Activated CD8-positive, alpha-beta memory T cell treated with anti-CD3 and anti-CD28 coated beads, Interleukin-2, amount 50 U/mL, for 24 hours (primary cell): ENCODE measurements around the gene CEP72.
"Not testable (repeated sequence)": the region's sequence is repeated elsewhere in the genome, so short reads cannot be mapped to it uniquely, and the experiment has no call there.

Experiments used
- DNase-seq: peaks from one replicate; pipeline ENCODE4 v3.0.0-alpha.2; 2020; ENCODE audit errors: extremely low read depth

The CEP72 gene

DNA sequence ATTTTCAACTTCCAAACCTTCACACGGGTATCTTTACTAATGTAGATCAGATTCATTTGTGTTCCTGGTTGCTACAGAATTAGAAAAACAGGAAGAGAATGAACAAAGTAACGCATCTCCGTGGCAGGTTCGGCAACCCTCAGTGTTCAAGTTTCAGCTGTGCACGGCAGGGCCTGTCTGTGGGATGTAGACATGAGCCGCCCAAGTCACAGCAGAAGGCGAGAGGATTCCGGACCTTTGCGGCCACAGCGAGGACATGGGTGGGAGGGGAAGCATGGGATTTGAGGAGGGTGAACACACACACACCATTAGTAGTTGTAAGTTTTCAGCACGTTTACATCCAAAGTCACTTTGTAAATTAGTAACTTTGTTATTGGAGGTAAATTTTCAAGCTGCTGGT, 31.7 kb upstream of the CEP72 start:
- DNase-seq: no peak

DNA sequence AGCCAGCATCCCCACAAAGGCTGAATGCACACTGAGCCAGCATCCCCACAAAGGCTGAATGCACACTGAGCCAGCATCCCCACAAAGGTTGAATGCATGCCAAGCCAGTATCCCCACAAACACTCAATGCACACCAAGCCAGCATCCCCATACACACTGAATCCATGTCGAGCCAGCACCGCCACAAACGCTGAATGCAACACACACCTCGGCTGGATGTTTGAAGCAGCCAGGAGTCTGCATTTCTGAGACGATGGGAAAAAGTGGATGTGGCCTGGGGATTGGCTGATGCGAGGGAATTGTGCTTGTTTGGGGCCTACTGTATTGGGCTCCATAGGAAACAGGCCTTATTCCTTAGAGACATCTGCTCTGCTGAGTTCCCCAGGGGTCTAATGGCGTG, 30.9 kb upstream of the CEP72 start:
- no peak for DNase-seq

DNA sequence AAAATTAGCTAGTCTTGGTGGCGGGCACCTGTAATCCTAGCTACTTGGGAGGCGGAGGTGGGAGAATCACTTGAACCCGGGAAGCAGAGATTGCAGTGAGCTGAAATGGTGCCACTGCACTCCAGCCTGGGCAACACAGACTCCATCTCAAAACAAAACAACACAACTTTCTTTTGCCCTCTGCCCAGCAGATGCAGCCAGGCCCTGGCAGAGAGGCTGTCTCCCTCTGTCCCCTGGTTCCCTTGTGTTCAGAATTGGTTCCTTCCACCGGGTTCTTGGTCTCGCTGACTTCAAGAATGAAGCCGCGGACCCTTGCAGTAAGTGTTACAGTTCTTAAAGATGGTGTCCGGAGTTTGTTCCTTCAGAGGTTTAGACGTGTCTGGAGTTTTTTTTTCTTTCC, 30.2 kb upstream of the CEP72 start:
- DNase-seq: no peak

DNA sequence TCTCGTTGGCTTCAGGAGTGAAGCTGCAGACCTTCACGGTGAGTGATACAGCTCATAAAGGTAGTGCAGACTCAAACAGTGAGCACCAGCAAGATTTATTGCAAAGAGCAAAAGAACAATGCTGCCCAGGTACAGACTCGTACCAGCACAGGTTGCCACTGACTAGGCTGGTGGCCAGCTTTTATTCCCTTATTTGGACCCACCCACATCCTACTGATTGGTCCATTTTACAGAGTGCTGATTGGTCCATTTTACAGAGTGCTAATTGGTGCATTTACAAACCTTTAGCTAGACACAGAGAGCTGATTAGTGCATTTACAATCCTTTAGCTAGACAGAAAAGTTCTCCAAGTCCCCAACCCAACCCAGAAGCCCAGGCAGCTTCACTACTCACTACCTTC, 29.7 kb upstream of the CEP72 start:
- not testable (repeated sequence) for DNase-seq

DNA sequence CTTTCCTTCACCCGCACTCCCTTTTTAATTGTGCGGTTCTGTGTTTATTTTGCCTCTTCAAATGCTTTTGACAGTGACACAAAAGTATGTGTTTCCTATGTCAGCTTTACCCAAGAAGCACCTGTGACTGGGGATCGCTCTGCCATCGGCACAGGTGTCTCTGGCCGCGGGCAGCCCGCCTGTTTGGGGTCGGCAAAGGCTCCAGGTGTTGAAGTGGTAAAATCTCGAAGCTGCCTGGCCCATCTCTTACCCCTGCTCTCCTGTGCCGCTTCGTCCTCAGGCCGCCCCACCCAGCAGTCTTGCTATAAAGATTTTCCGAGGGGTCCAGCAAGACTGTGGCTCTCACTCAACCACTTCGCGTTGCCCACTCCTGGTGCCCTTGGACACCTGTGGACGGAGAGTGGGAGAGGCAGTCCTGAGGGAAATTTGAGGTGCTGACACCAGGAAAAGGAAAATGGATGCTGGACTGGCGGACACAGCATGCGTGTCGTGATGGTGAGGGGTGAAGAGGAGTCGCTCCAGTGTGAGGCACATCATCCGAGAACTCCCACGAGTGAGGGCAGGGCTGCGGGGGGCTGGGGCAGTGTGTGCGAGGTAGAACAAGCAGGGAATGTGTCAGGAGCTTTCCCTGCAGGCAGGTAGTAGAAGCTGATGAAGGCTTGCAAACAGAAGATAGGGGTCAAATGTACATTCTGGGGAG, 29.1 kb upstream of the CEP72 start:
- DNase-seq: no peak

DNA sequence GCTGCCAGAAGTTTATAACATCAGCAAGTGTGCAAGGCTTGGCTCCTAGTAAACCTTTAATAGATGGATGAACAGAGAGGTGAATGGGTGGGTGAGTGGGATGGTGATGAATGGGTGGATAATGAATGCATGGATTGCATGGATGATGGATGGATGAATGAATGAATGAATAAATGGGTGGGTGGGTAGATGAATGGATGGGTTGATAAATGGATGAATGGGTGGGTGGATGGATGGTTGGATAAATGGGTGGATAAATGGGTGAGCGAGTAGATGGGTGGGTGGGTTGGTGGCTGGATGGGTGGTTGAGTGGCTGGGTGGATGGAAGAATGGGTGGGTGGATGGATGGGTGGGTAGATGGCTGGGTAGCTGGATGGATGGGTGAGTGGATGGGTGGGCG, 28.5 kb upstream of the CEP72 start:
- DNase-seq: no peak

DNA sequence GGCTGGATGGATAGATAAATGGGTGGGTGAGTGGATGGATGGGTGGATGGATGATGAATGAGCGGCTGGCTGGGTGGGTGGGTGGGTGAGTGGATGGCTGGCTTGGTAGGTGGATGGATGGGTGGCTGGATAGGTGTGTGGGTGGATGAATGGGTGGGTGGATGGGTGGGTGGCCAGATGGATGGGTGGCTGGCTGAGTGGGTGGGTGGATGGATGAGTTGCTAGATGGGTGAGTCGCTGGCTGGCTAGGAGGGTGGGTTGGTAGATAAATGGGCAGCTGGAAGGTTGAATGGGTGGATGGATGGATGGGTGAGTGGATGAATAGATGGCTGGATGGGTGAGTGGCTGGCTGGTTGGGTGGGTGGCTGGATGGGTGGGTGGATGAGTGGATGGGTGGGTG, 27.9 kb upstream of the CEP72 start:
- DNase-seq: no peak

DNA sequence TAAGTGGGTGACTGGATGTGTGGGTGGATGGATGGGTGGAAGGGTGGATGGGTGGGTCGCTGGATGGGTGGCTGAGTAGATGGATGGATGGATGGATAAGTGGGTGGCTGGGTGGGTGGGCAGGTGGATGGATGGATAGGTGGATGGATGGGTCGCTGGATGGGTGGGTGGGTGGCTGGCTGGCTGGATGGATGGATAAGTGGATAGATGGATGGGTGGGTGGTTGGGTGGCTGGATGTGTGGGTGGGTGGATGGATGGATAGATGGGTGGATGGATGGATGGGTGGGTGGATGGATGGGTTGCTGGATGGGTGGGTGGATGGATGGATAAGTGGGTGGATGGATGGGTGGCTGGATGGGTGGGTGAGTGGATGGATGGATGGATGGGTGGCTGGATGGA, 27.3 kb upstream of the CEP72 start:
- no peak for DNase-seq

DNA sequence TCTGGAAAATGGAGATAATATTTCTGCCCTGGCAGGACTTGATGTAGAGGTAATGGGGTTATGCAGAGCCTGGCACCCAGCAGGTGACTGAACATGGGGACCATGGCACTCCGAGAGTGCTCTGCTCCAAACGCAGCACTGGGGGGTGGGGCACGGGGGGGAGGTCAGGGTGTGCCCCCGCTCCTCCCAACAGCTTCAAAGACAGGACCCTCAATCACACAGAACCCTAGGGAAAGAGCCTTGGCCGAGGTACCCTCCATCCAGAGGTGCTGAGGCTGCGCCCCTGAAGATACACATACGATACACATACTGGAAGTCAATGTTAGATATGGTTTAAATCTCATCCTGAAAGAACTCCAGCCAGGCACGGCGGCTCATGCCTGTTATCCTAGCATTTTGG, 26.6 kb upstream of the CEP72 start:
- DNase-seq: no peak

DNA sequence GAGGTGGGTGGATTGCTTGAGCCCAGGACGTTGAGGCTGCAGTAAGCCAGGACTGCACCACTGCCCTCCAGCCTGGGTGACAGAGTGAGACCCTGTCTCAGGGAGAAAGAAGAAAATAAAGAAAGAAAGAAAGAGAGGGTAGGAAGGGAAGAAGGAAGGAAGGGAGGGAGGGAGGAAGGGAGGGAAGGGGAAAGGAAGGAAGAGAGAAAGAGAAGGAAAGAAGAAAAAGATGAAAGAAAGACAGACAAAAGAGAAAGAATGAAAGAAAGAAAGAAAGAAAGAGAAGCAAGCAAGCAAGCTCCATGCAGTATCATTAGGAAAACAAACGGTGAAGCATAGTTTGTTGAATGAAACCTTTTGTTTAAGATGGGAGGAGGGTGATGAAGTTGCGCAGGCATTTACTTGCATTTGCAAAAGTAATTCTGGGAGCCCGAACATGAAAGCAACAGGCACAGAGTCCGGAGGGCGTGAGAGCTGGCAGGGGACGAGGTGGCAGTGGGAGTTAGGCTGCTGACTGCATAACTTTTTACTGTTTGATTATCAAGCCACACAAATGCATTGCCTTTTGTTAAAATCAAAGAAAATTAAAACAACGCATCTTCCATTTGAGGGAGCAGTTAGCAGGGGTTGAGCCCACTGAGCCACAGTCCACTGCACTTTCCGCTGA, 26.0 kb upstream of the CEP72 start:
- DNase-seq: no peak

DNA sequence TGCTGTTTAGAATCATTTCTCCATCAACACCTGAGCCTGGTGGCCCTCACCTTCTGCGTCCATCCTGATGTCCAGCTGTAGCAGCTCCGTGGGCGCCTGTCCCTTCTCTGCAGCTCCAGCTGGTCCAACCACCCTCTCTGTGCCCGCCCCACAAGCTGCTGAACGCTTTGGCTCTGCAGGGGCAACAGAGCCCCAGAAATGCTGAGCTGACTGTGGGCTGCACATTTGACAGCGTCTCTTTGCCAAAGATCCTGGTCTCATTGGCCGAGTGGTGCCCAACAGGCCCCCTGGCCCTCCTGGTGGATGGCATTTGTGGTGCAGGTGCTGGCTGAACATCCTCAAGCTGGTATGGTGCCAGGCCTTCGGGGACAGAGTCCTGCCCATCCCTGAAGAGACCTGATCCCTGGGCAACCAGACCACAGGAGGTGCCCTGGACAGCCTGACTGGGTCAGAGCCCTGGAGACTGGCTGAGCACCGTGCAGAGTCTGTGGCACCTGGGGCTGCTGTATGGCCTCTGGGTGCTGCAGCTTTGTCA, 25.3 kb upstream of the CEP72 start:
- no peak for DNase-seq

DNA sequence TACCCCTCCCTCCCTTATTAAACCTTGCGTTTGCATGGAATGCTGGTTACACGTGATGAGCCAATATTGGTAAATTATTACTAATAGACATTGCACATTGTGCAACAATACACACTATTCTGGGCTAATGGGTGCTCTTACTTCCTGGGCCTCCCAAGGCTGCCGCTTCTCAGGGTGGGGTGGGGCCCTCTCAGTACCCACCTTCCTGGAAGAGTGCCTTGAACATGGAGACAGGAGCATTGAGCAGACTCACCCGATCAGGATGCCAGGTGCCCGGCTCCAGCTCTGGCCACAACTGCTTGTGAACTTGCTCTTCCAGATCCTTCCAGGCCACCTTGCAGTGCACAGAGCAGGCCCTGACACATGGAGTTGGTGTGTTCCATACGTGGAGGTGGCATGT, 24.7 kb upstream of the CEP72 start:
- no peak for DNase-seq

DNA sequence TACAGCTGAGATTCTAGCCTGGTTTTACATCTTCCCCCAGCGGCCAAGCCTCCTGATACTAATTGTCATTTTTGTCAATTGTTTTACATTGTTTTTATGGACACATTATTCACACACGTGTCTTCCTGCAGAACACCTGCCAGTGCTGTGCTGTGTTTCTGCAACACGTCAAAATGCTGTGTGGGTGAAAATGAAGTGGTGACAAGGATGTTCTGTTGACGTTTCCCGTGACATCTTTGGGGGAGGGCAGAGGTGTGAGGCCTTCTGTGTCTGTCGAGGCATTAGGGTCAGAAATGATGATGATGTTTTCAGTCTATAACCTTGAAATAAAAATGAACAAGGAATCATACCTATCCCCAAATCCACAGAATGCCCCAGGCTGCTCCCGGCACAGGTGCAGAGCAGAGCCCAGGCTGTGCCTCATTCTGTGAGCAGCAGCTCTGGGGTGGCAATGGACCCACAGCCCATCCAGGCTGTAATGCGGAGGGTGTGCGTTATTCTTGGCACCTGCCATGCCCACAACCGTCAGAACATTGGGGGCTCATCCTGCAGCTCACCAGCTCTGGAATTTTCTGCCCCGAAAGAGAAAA, 23.6 kb upstream of the CEP72 start:
- no peak for DNase-seq

DNA sequence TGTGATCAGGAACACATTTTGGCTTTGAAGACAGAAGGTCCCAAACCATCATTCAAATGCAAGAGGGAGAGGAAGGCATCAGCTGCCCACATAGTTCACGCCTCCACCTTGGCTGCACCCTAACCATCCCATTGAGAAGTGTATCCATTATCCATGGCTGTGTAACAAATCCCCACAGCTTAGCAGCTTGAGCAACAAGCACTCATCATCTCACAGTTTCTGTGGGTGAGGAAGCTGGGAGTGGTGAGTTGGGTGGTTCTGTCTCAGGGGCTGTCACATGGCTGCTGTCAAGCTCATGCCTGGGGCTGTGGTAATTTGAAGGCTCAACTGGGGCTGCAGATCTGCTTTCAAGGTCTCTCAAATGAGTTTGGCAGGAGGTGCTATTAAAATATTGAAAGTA, 23.0 kb upstream of the CEP72 start:
- no peak for DNase-seq

DNA sequence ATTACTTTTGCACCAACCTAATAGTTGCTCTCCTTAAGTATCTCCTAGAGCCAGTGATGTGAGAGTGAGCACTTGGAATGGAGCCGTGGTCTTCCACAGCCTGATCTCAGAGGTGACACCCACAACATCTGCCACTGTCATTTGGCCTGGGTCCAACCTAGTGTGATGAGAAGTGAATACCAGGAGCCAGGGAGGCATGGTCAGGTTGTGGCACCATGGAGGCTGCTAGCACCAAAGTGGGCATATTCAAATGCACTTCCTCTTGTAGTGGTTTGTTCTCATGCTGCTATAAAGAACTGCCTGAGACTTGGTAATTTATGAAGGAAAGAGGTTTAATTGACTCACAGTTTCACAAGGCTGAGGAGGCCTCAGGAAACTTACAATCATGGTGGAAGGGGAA, 22.6 kb upstream of the CEP72 start:
- no peak for DNase-seq

DNA sequence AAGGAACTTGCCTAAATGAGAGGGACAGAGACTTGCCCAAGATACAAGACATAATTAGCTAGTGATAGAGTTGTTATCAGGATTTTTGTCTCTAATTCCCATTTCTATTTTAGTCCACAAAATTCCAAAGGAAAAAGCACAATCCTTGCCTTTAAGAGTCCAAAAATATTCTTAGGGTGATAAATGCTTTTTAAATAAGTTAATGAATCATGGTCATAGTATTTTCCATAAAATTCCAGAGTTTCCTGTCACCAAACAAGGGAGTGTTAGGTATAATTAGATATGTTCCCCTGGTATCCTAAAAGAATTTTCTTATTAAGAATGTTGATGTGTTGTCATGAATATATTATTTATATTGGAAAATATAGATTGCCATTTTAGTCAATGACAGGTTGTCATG, 21.8 kb upstream of the CEP72 start:
- DNase-seq: no peak

DNA sequence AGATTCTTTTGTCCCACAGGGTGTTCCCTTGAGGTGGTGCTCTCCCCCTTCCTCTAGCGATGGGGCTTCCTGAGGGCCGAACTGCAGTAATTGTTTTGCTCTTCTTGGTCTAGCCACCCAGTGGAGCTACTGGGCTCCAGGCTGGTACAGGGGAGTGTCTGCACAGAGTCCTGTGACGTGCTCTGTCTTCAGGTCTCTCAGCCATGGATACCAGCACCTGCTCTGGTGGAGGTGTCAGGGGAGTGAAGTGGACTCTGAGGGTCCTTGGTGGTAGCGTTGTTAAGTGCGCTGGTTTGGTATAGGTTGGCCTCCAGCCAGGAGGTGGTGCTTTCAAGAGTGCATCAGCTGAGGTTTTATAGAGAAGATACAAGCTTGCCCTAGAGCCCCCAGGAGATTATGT, 20.4 kb upstream of the CEP72 start:
- DNase-seq: no peak

DNA sequence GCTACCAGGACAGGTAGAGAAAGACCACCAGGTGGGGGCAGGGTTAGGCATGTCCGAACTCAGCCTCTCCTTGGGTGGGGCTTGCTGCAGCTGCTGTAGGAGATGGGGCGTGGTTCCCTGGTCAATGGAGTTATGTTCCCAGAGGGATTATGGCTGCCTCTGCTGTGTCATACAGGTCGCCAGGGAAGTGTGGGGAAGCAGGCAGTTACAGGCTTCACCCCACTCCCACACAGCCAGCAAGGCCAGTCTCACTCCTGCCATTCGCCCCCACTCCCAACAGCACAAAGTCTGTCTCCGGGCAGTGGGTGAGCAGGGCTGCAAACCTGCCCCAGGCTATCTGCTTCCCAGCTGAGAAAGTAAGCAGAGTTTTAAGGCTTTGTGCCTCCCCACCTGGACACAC, 20.0 kb upstream of the CEP72 start:
- DNase-seq: no peak

DNA sequence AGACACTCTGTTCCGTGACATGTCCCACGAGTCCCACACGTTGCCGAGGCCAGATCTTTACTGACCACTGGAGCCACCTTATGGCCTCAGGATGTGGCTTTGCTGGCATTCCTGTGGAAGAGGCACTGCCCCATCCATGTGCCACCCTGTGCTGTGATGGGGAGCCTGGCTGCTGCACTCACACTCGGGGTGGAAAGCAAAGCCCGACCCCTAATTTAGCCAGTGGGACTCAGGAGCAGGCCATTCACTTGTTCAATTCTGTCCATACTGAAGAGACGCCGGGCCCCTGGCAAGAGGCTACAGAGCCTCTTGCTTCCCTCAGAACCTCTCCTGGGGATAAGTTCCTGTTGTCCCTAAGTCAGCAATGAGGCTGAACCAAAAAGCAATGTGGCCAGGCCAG, 18.6 kb upstream of the CEP72 start:
- no peak for DNase-seq

DNA sequence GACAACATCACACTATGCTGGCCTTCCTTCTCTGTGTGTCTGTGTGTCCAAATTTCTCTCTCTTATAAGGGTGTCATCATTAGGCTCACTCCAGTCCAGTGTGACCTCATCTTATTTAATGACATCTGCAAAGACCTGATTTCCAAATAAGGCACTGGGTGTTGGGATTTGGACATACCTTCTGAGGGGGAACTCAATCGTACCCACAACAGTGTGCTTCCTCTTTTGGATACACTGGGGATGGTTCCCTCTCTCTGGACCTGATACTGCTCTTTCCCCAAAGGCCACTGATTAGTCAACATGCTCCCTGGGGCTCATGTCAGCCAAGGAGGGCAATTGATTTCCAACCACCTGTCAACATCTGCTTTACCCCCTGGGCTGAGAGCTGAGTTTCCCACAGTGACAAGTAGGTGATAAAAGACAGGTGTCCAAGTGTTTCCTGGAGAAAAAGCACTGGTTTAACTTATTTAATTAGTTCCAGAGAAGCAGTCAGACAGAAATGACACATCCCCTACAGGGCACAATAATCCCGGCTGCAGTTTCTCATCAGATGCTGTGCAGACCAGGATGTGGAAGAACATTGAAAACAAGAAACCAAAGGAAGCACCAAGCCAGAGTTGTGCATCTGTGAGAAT, 17.8 kb upstream of the CEP72 start:
- DNase-seq: no peak

DNA sequence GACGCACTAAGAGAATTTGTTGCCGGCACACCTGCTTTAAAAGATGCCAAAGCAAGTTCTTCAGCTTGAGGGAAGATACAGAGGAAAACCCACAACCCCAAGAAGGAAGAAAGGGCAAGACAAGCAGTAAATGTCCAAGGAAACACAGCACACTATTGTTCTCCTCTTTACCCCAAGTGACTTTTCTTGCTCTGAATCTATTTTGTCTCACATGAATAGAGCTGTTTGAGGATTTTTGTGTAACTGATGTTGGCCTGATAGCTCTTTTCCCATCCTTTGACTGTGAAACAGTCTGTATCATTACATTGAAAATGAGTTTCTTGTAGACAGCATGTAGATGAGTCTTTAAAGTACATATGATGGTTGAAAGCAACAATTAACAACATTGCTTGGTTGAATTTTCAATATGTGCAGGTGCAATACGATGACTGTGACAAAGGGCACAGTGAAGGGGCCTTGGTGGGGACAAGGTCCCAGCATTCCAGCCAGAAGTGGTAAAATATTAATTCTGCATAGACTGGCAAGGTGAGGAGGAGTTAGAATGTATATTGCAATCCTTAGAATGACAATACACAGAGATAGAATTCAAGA, 16.8 kb upstream of the CEP72 start:
- DNase-seq: no peak

DNA sequence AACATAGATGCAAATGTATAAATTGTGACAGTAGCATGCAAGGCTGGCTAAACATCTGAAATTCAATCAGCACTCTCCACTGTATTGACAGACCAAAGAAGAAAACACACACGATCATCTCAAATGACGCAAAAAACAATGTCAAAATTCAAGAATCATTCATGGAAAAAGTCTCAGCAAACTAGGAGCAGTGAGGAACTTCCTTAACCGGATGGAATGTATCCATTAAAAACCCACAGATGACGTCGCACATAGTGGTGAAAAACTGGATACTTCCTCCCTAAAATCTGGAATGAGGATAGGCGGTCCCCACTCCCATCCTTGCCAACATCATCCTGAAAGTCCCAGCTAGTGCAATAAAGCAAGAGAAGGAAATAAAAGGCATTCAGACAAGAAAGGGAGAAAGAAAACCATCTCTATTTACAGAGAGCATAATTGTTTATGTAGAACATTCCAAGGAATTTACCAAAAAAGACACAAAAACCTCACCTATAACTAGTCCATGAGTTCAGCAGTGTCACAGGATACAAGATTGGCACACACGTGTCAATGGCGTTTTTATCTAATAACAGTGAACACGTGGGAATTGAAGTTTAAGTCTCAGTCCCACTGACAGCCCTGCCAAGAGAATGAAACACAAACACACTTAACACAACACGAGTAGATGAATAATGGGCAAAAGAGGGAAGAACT, 14.1 kb upstream of the CEP72 start:
- DNase-seq: no peak
